ENCODE data around the gene CSTPP1. TPM values are rescaled to one million over a fixed set of nuclear protein-coding genes. Genes with fewer than 3 reads are reported as not detected.

CSTPP1 gene
- polyA plus RNA-seq, 1 experiment: 48.7 TPM

DNA sequence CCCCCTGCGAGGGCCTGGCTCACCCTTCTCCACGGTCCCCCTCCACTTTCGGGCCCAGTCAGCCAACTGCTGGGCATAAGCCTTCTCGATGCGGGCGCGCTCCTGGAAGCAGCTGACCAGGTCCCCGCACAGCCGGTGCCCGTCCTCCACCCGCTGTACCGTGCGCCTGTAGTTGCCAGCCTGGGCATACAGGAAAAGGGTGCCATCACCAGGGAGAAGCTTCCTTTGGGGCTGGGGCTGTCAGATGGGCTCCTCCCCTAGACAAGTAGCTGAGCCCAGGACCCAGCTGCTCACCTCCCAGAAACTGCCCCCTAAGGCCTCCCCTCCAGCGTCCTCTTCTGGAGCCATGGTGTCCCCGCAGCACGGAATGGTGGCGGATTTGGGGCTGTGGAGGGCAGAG lies 245.8 kb downstream of the CSTPP1 start:
- H3K4me3 ChIP-seq (ENCODE audit: low read depth, low read length): no peak overlapping the region
- peaks cover 15% of the 10 kb centered on the region for H3K36me3 ChIP-seq (ENCODE audit: control insufficient read depth, insufficient read depth, low read length)
- no peaks in the 10 kb centered on the region for H3K27me3 ChIP-seq (ENCODE audit: control insufficient read depth, insufficient read depth, low read length)
- TF ChIP-seq, protein P1, sequence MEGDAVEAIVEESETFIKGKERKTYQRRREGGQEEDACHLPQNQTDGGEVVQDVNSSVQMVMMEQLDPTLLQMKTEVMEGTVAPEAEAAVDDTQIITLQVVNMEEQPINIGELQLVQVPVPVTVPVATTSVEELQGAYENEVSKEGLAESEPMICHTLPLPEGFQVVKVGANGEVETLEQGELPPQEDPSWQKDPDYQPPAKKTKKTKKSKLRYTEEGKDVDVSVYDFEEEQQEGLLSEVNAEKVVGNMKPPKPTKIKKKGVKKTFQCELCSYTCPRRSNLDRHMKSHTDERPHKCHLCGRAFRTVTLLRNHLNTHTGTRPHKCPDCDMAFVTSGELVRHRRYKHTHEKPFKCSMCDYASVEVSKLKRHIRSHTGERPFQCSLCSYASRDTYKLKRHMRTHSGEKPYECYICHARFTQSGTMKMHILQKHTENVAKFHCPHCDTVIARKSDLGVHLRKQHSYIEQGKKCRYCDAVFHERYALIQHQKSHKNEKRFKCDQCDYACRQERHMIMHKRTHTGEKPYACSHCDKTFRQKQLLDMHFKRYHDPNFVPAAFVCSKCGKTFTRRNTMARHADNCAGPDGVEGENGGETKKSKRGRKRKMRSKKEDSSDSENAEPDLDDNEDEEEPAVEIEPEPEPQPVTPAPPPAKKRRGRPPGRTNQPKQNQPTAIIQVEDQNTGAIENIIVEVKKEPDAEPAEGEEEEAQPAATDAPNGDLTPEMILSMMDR (IDR thresholded peaks at IDR 0.05; ENCODE audit: insufficient read depth, low read depth, low read length): no peak
- POLR2A ChIA-PET: no interaction called here
- DNase-seq (ENCODE audit: low read depth): no peak
- CTCF ChIA-PET: interaction anchor here (1.0 to 1.3 kb wide), 2 partner anchors 172 to 173 kb away, joined by 3 read pairs; no protein-coding TSS in a partner anchor

DNA sequence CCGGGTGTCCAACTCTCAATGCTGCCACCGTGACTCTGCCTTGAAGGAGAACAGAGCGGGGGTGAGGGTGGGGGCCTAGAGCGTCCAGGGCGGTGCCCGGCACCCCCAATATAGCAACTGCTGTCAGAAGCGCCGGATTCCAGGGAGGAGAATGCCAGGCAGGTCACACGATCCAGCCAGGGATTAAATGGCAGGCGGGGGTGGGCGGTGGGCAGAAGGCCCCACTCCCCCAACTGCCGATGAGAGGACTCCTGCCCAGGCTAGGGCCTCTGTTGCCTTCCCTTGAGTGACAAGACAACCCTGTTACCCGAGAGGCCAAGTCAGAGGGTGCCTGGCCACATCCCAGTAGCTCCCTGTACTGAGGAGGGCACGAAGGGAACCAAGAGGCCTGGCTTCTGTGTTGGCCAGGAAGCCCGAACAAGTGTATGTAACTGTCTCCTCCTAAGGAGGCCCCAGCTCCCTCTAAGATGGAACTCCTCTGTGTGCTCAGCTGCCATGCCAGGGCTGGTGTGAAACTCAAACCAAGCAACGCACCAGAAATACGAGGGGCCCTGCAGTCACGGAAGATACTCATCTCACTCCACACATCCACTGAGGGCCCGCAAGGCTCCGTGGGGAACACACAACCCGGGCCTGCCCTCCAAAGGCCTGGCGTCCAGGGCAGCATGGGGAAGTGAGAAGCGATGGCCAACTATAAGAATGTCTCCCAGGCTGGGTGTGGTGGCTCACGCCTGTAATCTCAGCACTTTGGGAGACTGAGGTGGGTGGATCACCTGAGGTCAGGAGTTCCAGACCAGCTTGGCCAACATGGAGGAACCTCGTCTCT lies 246.7 kb downstream of the CSTPP1 start:
- TF ChIP-seq, protein P1 (IDR thresholded peaks at IDR 0.05; ENCODE audit: insufficient read depth, low read depth, low read length): no peak
- Histone ChIP-seq H3K4me3 (ENCODE audit: low read depth, low read length) (no peak overlapping the region), H3K36me3 (ENCODE audit: control insufficient read depth, insufficient read depth, low read length) (peaks cover 12% of the 10 kb centered on the region), H3K27me3 (ENCODE audit: control insufficient read depth, insufficient read depth, low read length) (no peaks in the 10 kb centered on the region)
- POLR2A ChIA-PET: no interaction called here
- no peak for DNase-seq (ENCODE audit: low read depth)
- CTCF ChIA-PET: interaction anchor here (1.0 kb wide), 1 partner anchor 172 kb away, joined by 3 read pairs; no protein-coding TSS in a partner anchor

GRCh38 chr11:47183969-47184368 lies 247.4 kb downstream of the CSTPP1 start:
- TF ChIP-seq, protein P1 (IDR thresholded peaks at IDR 0.05; ENCODE audit: insufficient read depth, low read depth, low read length): no peak
- Histone ChIP-seq H3K4me3 (ENCODE audit: low read depth, low read length) (no peak overlapping the region), H3K27me3 (ENCODE audit: control insufficient read depth, insufficient read depth, low read length) (no peaks in the 10 kb centered on the region), H3K36me3 (ENCODE audit: control insufficient read depth, insufficient read depth, low read length) (peaks cover 9% of the 10 kb centered on the region)
- ChIA-PET CTCF (interaction anchor here (2.1 kb wide), 1 partner anchor 75 kb away, joined by 12 read pairs; the partner anchor contains the start of gene NR1H3), POLR2A (no interaction called here)
- DNase-seq (ENCODE audit: low read depth): no peak

DNA sequence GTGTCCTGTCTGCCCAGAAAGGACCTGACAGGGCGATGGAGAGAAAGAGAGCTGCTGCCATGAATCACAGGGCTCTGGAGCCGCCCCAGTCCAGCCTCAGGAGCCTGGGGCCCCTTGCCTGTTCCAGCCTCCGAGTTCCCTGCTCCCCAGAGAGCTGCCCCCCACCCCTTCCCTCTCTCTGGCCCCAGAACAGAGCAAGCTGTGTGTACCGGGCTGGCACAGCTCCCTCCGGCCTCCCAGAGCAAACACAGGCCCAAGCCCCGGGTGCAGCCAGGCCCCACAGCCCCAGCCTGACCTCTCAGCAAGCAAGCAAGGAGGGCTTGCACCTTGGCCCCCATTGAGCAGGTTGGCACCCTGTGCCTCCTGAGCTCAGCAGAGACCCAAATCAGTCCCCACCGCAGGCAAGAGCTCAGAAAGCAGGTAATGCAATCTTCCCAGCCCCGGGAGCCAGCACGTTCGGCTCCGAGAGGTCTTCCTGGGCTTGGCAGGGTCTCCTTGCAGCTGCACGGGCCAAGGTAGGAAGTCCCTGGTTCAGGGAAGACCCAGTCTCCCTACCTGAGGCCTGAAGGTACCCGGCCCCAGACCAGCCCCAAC lies 248.2 kb downstream of the CSTPP1 start:
- DNase-seq (ENCODE audit: low read depth): no peak
- Histone ChIP-seq H3K27me3 (ENCODE audit: control insufficient read depth, insufficient read depth, low read length) (no peaks in the 10 kb centered on the region), H3K36me3 (ENCODE audit: control insufficient read depth, insufficient read depth, low read length) (peaks cover 7% of the 10 kb centered on the region), H3K4me3 (ENCODE audit: low read depth, low read length) (peak overlapping the region; percentile 78)
- CTCF ChIA-PET: interaction anchor here (0.8 to 2.1 kb wide), 7 partner anchors 7 to 190 kb away, joined by 3 to 12 read pairs (median 4); partner anchors contain the start of genes ACP2, DDB2 and NR1H3
- TF ChIP-seq, protein P1 (IDR thresholded peaks at IDR 0.05; ENCODE audit: insufficient read depth, low read depth, low read length): no peak
- POLR2A ChIA-PET: interaction anchor here (0.6 kb wide), 1 partner anchor 259 kb away, joined by 3 read pairs; no protein-coding TSS in a partner anchor
